HG02840 (cell line): ENCODE data around the gene EIF4ENIF1.
"Not testable (repeated sequence)": the region's sequence is repeated elsewhere in the genome, so short reads cannot be mapped to it uniquely, and the experiment has no call there.

Experiments
- ATAC-seq: cut with Tn5 transposase; IDR thresholded peaks from one replicate; pipeline ENCODE4 v1.9.1; 2021; ENCODE audit warnings: mild to moderate bottlenecking, moderate library complexity, moderate number of reproducible peaks; ENCODE audit not compliant: unreplicated experiment, low FRiP score

Gene EIF4ENIF1

GRCh38 chr22:31496007-31496734, 6.5 kb upstream of the EIF4ENIF1 start, which contains the start of gene SFI1:
SFI1 (plus strand) TSS chr22:31496536; CDS start chr22:31508285, 11,749 bp downstream.
- peak; percentile 64 for ATAC-seq

GRCh38 chr22:31495343-31495742, 5.7 kb upstream of the EIF4ENIF1 start:
- ATAC-seq, result no peak

GRCh38 chr22:31493355-31493754, 3.7 kb upstream of the EIF4ENIF1 start:
- ATAC-seq, result not testable (repeated sequence)

GRCh38 chr22:31492151-31492550, 2.5 kb upstream of the EIF4ENIF1 start:
- ATAC-seq, result no peak

- no peak for ATAC-seq
These were observed 1.7 kb upstream of the EIF4ENIF1 start for GRCh38 chr22:31491218-31491962.

- peak; percentile 41 for ATAC-seq
These were observed 869 bp upstream of the EIF4ENIF1 start for GRCh38 chr22:31490496-31490925.

- ATAC-seq, result peak; percentile 11
These were observed 539 bp downstream of the EIF4ENIF1 start for GRCh38 chr22:31488988-31489617.

- ATAC-seq, result no peak
These were observed 1.2 kb downstream of the EIF4ENIF1 start for GRCh38 chr22:31488346-31488883.

- ATAC-seq, result no peak
These were observed 2.7 kb downstream of the EIF4ENIF1 start for GRCh38 chr22:31486951-31487350.

GRCh38 chr22:31486369-31486768, 3.3 kb downstream of the EIF4ENIF1 start:
- ATAC-seq, result not testable (repeated sequence)

- ATAC-seq, result not testable (repeated sequence)
These were observed 7.2 kb downstream of the EIF4ENIF1 start for GRCh38 chr22:31482470-31482869.

GRCh38 chr22:31481129-31481528, 8.5 kb downstream of the EIF4ENIF1 start:
- ATAC-seq, result no peak

- no peak for ATAC-seq
These were observed 12.3 kb downstream of the EIF4ENIF1 start for GRCh38 chr22:31477329-31477728.

- no peak for ATAC-seq
These were observed 13.8 kb downstream of the EIF4ENIF1 start for GRCh38 chr22:31475800-31476199.

- ATAC-seq, result no peak
These were observed 14.9 kb downstream of the EIF4ENIF1 start for GRCh38 chr22:31474743-31475142.

GRCh38 chr22:31465307-31465706, 24.3 kb downstream of the EIF4ENIF1 start:
- ATAC-seq, result no peak

- no peak for ATAC-seq
These were observed 27.9 kb downstream of the EIF4ENIF1 start for GRCh38 chr22:31461699-31462098.

GRCh38 chr22:31451709-31452571, 37.7 kb downstream of the EIF4ENIF1 start:
- no peak for ATAC-seq

- no peak for ATAC-seq
These were observed 40.1 kb downstream of the EIF4ENIF1 start for GRCh38 chr22:31449506-31449905.

GRCh38 chr22:31448382-31448781, 41.3 kb downstream of the EIF4ENIF1 start:
- ATAC-seq, result no peak
